GM12878 (cell line): ENCODE measurements around the gene SF1. TPM values are rescaled to one million over a fixed set of nuclear protein-coding genes. Genes with fewer than 3 reads are reported as not detected.

Experiments
- CBFB ChIP-seq: IDR thresholded peaks from 2 replicates; pipeline ENCODE4 v1.6.1; 2016; ENCODE audit warnings: antibody characterized with exemption, low read depth
- E2F8 ChIP-seq: fragments of 450-650 bp; IDR thresholded peaks from 2 replicates; pipeline ENCODE4 v1.6.1; 2018; ENCODE audit warnings: mild to moderate bottlenecking, low read depth, moderate library complexity; ENCODE audit not compliant: partially characterized antibody
- E4F1 ChIP-seq: fragments of 450-650 bp; IDR thresholded peaks from 2 replicates; pipeline ENCODE4 v1.6.1; 2018; ENCODE audit warnings: borderline replicate concordance, mild to moderate bottlenecking; ENCODE audit not compliant: partially characterized antibody
- EGR1 ChIP-seq, 2 experiments: IDR thresholded peaks; 1 replicate in 1 of 2; 2 replicates in 1 of 2; pipeline ENCODE4 v1.6.1; 2011 to 2012; ENCODE audit warnings: low read depth in 2 of 2, low read length in 2 of 2, borderline replicate concordance in 1 of 2, mild to moderate bottlenecking in 1 of 2, moderate library complexity in 1 of 2
- ETV6 ChIP-seq, 2 experiments: fragments of 450-650 bp in 1 of 2; IDR thresholded peaks in 1 of 2; conservative IDR thresholded peaks in 1 of 2; 2 replicates each; pipeline ENCODE4 v1.6.1; 2014; ENCODE audit warnings: antibody characterized with exemption in 1 of 2, borderline replicate concordance in 1 of 2, low read depth in 1 of 2, mild to moderate bottlenecking in 1 of 2, moderate library complexity in 1 of 2
- HDGF ChIP-seq: fragments of 450-650 bp; IDR thresholded peaks from 2 replicates; pipeline ENCODE4 v1.6.1; 2016; ENCODE audit warnings: antibody characterized with exemption
- KLF5 ChIP-seq: fragments of 450-650 bp; IDR thresholded peaks from 2 replicates; pipeline ENCODE4 v1.6.1; 2014; ENCODE audit warnings: mild to moderate bottlenecking; ENCODE audit not compliant: partially characterized antibody
- MEF2B ChIP-seq: fragments of 450-650 bp; IDR thresholded peaks from 2 replicates; pipeline ENCODE4 v1.6.1; 2018; ENCODE audit warnings: mild to moderate bottlenecking, moderate library complexity; ENCODE audit not compliant: partially characterized antibody, poor library complexity, severe bottlenecking
- MXI1 ChIP-seq: fragments of 150-350 bp; IDR thresholded peaks from 2 replicates; pipeline ENCODE4 v1.6.1; 2011; ENCODE audit warnings: low read depth, mild to moderate bottlenecking, inconsistent platforms, low read length, improper control_type of control experiment
- POLR2AphosphoS5 ChIP-seq: IDR thresholded peaks from 2 replicates; pipeline ENCODE4 v1.6.1; 2011; ENCODE audit warnings: mild to moderate bottlenecking, low read length, inconsistent platforms
- RELB ChIP-seq: fragments of 450-650 bp; IDR thresholded peaks from 2 replicates; pipeline ENCODE4 v1.6.1; 2017; ENCODE audit warnings: low read depth, mild to moderate bottlenecking, moderate library complexity
- SIX5 ChIP-seq: IDR thresholded peaks from 2 replicates; pipeline ENCODE4 v1.6.1; 2011; ENCODE audit warnings: mild to moderate bottlenecking, low read depth, low read length, moderate library complexity; ENCODE audit not compliant: severe bottlenecking
- SMAD5 ChIP-seq: IDR thresholded peaks from 2 replicates; pipeline ENCODE4 v1.6.1; 2016; ENCODE audit warnings: antibody characterized with exemption, low read depth
- SRF ChIP-seq, 2 experiments: IDR thresholded peaks; 2 replicates each; pipeline ENCODE4 v1.6.1; 2011; ENCODE audit warnings: low read depth in 2 of 2, low read length in 2 of 2, mild to moderate bottlenecking in 1 of 2, moderate library complexity in 1 of 2
- SUPT20H ChIP-seq: IDR thresholded peaks from 2 replicates; pipeline ENCODE4 v1.6.1; 2011; ENCODE audit warnings: low read depth, mild to moderate bottlenecking, low read length, moderate library complexity, borderline replicate concordance; ENCODE audit not compliant: control insufficient read depth
- TAF1 ChIP-seq: IDR thresholded peaks from 2 replicates; pipeline ENCODE4 v1.6.1; 2011; ENCODE audit warnings: mild to moderate bottlenecking, low read depth, low read length, borderline replicate concordance
- TARDBP ChIP-seq: IDR thresholded peaks from 2 replicates; pipeline ENCODE4 v1.6.1; 2016; ENCODE audit warnings: borderline replicate concordance
- ZNF207 ChIP-seq: fragments of 450-650 bp; IDR thresholded peaks from 2 replicates; pipeline ENCODE4 v1.6.1; 2014; ENCODE audit warnings: antibody characterized with exemption, mild to moderate bottlenecking, borderline replicate concordance
- ZNF24 ChIP-seq: fragments of 450-650 bp; IDR thresholded peaks from 2 replicates; pipeline ENCODE4 v1.6.1; 2017; ENCODE audit warnings: antibody characterized with exemption, mild to moderate bottlenecking
- polyA plus RNA-seq, 11 experiments: library from polyadenylated mRNA; depleted of rRNA in 4 of 11; unstranded in 6 of 11; stranded (reverse) in 5 of 11; fragments of >200 nt; fragmentation: Nextera tagmentation in 4 of 11; fragmentation: Illumina TruSeq in 1 of 11; extraction: Ambion mirVana in 4 of 11; extraction: Trizol in 1 of 11; gene quantifications; 1 replicate in 1 of 11; 2 replicates in 10 of 11; pipeline versions ENCODE4 v1.2.1 to v1.2.3, GENCODE V29; 2011 to 2016; ENCODE audit warnings: inconsistent platforms in 2 of 11, missing spikeins in 2 of 11, low read depth in 1 of 11
- total RNA-seq, 4 experiments: library from RNA; depleted of rRNA in 3 of 4; stranded (reverse); fragments of >200 nt in 3 of 4; fragmentation: Illumina TruSeq in 1 of 4; extraction: Trizol in 1 of 4; gene quantifications; 2 replicates each; pipeline versions ENCODE4 v1.2.1 to v1.2.3, GENCODE V29; 2013 to 2021

SF1 gene
- total and polyA plus RNA-seq, 10 of the 15 experiments (the other 5 are each of a cell fraction or from before 2014, with no cell fraction given), result 13.6 to 337 (median 103) TPM

- TF ChIP-seq SUPT20H (no peak), ETV6 (conservative IDR thresholded peaks at IDR 0.05 in 1 of 2, IDR thresholded peaks at IDR 0.05 in 1 of 2; ENCODE audit: borderline replicate concordance in 1 of 2, low read depth in 1 of 2) (no peak), HDGF (no peak), EGR1 (IDR thresholded peaks at IDR 0.05; ENCODE audit: borderline replicate concordance in 1 of 2, low read depth in 2 of 2, low read length in 2 of 2) (0 out of 3 replicates have a peak, but pooled peaks of 1 of the 2 experiments have one; percentile 49), RELB (peak; percentile 72), ZNF207 (no peak), MXI1 (0 out of 2 replicates have a peak, but pooled peaks have one; percentile 33), TARDBP (no peak), E4F1 (no peak), SRF (IDR thresholded peaks at IDR 0.05; ENCODE audit: low read depth in 2 of 2, low read length in 2 of 2) (no peak), ZNF24 (no peak), KLF5 (no peak), SIX5 (no peak), E2F8 (peak; percentile 33), CBFB (no peak), MEF2B (no peak), SMAD5 (no peak), POLR2AphosphoS5 (no peak; the same call in 1 of the 2 replicates), TAF1 (peak; percentile 17; the same call in 1 of the 2 replicates)
Measured at GRCh38 chr11:64803158-64803845, 25.0 kb upstream of the SF1 start, which contains the start of gene MAP4K2 (continued).
